HG03159 (cell line): Measurements from ENCODE around the gene IFNAR1.

ENCODE experiments used
- ATAC-seq: cut with Tn5 transposase; IDR thresholded peaks from one replicate; pipeline ENCODE4 v1.9.1; 2021; ENCODE audit warnings: mild to moderate bottlenecking, moderate library complexity; ENCODE audit not compliant: unreplicated experiment

IFNAR1 gene

GRCh38 chr21:33324291-33325221, at the start of gene IFNAR1:
Gene IFNAR1 (plus strand): TSS chr21:33324970. CDS start chr21:33325056, 86 bp downstream.
- peak; percentile 77 for ATAC-seq

GRCh38 chr21:33278721-33279120, 46.0 kb upstream of the IFNAR1 start:
- ATAC-seq = no peak

- ATAC-seq = no peak
These were observed 45.4 kb upstream of the IFNAR1 start for GRCh38 chr21:33279330-33279820.

GRCh38 chr21:33281096-33281652, 43.6 kb upstream of the IFNAR1 start:
- ATAC-seq = no peak

- ATAC-seq = no peak
These were observed 41.6 kb upstream of the IFNAR1 start for GRCh38 chr21:33283203-33283602.

- ATAC-seq = no peak
These were observed 38.7 kb upstream of the IFNAR1 start for GRCh38 chr21:33286076-33286475.

- no peak for ATAC-seq
These were observed 37.9 kb upstream of the IFNAR1 start for GRCh38 chr21:33286600-33287456.

- no peak for ATAC-seq
These were observed 35.5 kb upstream of the IFNAR1 start for GRCh38 chr21:33289199-33289819.

- no peak for ATAC-seq
These were observed 34.3 kb upstream of the IFNAR1 start for GRCh38 chr21:33290441-33290840.

- ATAC-seq = no peak
These were observed 33.1 kb upstream of the IFNAR1 start for GRCh38 chr21:33291686-33292085.

- ATAC-seq = no peak
These were observed 32.0 kb upstream of the IFNAR1 start for GRCh38 chr21:33292724-33293123.

- no peak for ATAC-seq
These were observed 31.6 kb upstream of the IFNAR1 start for GRCh38 chr21:33293136-33293535.

- ATAC-seq = no peak
These were observed 31.0 kb upstream of the IFNAR1 start for GRCh38 chr21:33293811-33294216.

- no peak for ATAC-seq
These were observed 28.6 kb upstream of the IFNAR1 start for GRCh38 chr21:33296156-33296555.

- no peak for ATAC-seq
These were observed 25.5 kb upstream of the IFNAR1 start for GRCh38 chr21:33299181-33299752.

- no peak for ATAC-seq
These were observed 23.8 kb upstream of the IFNAR1 start for GRCh38 chr21:33300701-33301631.

- ATAC-seq = no peak
These were observed 23.2 kb upstream of the IFNAR1 start for GRCh38 chr21:33301632-33302002.

GRCh38 chr21:33302055-33302454, 22.7 kb upstream of the IFNAR1 start:
- ATAC-seq = no peak

- ATAC-seq = no peak
These were observed 22.0 kb upstream of the IFNAR1 start for GRCh38 chr21:33302796-33303195.

- no peak for ATAC-seq
These were observed 19.5 kb upstream of the IFNAR1 start for GRCh38 chr21:33305344-33305671.
